K562 (cell line): ENCODE data around the gene ABHD16A. TPM values are rescaled to one million over a fixed set of nuclear protein-coding genes. Genes with fewer than 3 reads are reported as not detected.

Experiments used
- ERF ChIP-seq: fragments of 450-650 bp; formaldehyde crosslinking; IDR thresholded peaks from 2 replicates; pipeline ENCODE4 v1.4.0; 2020; ENCODE audit warnings: mild to moderate bottlenecking, mixed read lengths
- KAT2B ChIP-seq: IDR thresholded peaks from one replicate; pipeline ENCODE4 v1.6.1; 2012; ENCODE audit warnings: low read depth, mild to moderate bottlenecking, control low read depth, inconsistent platforms, low read length, moderate library complexity
- MBD2 ChIP-seq: sonication (generic); IDR thresholded peaks from 2 replicates; pipeline ENCODE4 v1.6.1; 2016; ENCODE audit warnings: low read depth, borderline replicate concordance
- MCM5 ChIP-seq: fragments of 450-650 bp; IDR thresholded peaks from 2 replicates; pipeline ENCODE4 v1.6.1; 2016; ENCODE audit warnings: low read depth
- PCBP2 ChIP-seq: fragments of 200-400 bp; formaldehyde crosslinking; IDR thresholded peaks from 2 replicates; pipeline ENCODE4 v1.6.1; 2018; ENCODE audit warnings: low read length, low read depth, mild to moderate bottlenecking, moderate library complexity; ENCODE audit not compliant: poor library complexity, severe bottlenecking
- PHB2 ChIP-seq: fragments of 450-650 bp; IDR thresholded peaks from 2 replicates; pipeline ENCODE4 v1.6.1; 2017; ENCODE audit warnings: low read depth
- POU5F1 ChIP-seq: fragments of 150-350 bp; IDR thresholded peaks from 2 replicates; pipeline ENCODE4 v1.6.1; 2014; ENCODE audit warnings: borderline replicate concordance, low read length, low read depth, mild to moderate bottlenecking; ENCODE audit not compliant: partially characterized antibody
- RUNX1 ChIP-seq: sonication (generic); IDR thresholded peaks from 2 replicates; pipeline ENCODE4 v1.6.1; 2016; ENCODE audit warnings: antibody characterized with exemption, low read depth
- SMARCA5 ChIP-seq: fragments of 450-650 bp; IDR thresholded peaks from 2 replicates; pipeline ENCODE4 v1.6.1; 2016
- SP2 ChIP-seq: IDR thresholded peaks from 2 replicates; pipeline ENCODE4 v1.6.1; 2011; ENCODE audit warnings: mild to moderate bottlenecking, low read depth, low read length, moderate library complexity; ENCODE audit not compliant: poor library complexity, severe bottlenecking; ENCODE audit errors: extremely low read depth
- SRSF7 ChIP-seq: fragments of 200-400 bp; formaldehyde crosslinking; optimal IDR thresholded peaks from 2 replicates; pipeline ENCODE3; 2017; ENCODE audit warnings: mild to moderate bottlenecking, low read depth, low read length
- ZBED1 ChIP-seq: IDR thresholded peaks from 2 replicates; pipeline ENCODE4 v1.6.1; 2014
- ZBTB5 ChIP-seq: fragments of 450-650 bp; IDR thresholded peaks from 2 replicates; pipeline ENCODE4 v1.6.1; 2017; ENCODE audit warnings: antibody characterized with exemption
- ZBTB9 ChIP-seq: fragments of 450-650 bp; formaldehyde crosslinking; IDR thresholded peaks from 2 replicates; pipeline ENCODE4 v1.4.0; 2020; ENCODE audit warnings: mild to moderate bottlenecking, moderate library complexity
- ZC3H8 ChIP-seq: fragments of 450-650 bp; IDR thresholded peaks from 2 replicates; pipeline ENCODE4 v1.6.1; 2017
- ZNF12 ChIP-seq: sonication (generic); formaldehyde crosslinking; IDR thresholded peaks from 2 replicates; pipeline ENCODE4 v1.4.0; 2020; ENCODE audit warnings: mild to moderate bottlenecking, missing genetic modification reagents
- ZNF696 ChIP-seq: fragments of 250-450 bp; sonication (Bioruptor Pico); conservative IDR thresholded peaks from 2 replicates; pipeline ENCODE4 v1.4.0; 2020; ENCODE audit warnings: mild to moderate bottlenecking, moderate library complexity
- polyA plus RNA-seq, 8 experiments: library from polyadenylated mRNA; depleted of rRNA in 4 of 8; stranded (reverse) in 5 of 8; unstranded in 3 of 8; fragments of >200 nt; fragmentation: Nextera tagmentation in 2 of 8; fragmentation: Illumina TruSeq in 1 of 8; extraction: Ambion mirVana in 2 of 8; extraction: Trizol in 1 of 8; gene quantifications; 2 replicates each; pipeline versions ENCODE4 v1.2.1 to v1.2.3, GENCODE V29; 2011 to 2014; ENCODE audit warnings: inconsistent platforms in 1 of 8, missing spikeins in 1 of 8
- total RNA-seq, 7 experiments: library from RNA; depleted of rRNA in 6 of 7; stranded (reverse); fragments of >200 nt in 6 of 7; fragmentation: Illumina TruSeq in 2 of 7; extraction: Trizol in 2 of 7; gene quantifications; 2 replicates each; pipeline versions ENCODE4 v1.2.1 to v1.2.3, GENCODE V29; 2011 to 2021; ENCODE audit warnings: low replicate concordance in 1 of 7
- TF ChIP-seq, protein P1 (sequence below): sonication (generic); formaldehyde crosslinking; IDR thresholded peaks from 2 replicates; pipeline ENCODE4 v1.8.0; 2022; ENCODE audit warnings: missing genetic modification reagents, mild to moderate bottlenecking, borderline replicate concordance
- TF ChIP-seq, protein P2 (sequence below): fragments of 450-650 bp; formaldehyde crosslinking; IDR thresholded peaks from 2 replicates; pipeline ENCODE4 v1.4.0; 2020; ENCODE audit warnings: mild to moderate bottlenecking, mixed read lengths
- TF ChIP-seq, protein P3 (sequence below): fragments of 450-650 bp; IDR thresholded peaks from 2 replicates; pipeline ENCODE4 v1.6.1; 2018; ENCODE audit warnings: mild to moderate bottlenecking, low read depth; ENCODE audit not compliant: partially characterized antibody

Gene ABHD16A
- total and polyA plus RNA-seq, 9 of the 15 experiments (the other 6 are each of a cell fraction or from before 2014, with no cell fraction given), result 25.8 to 120 (median 81.6) TPM

GRCh38 chr6:31664790-31665500, 38.2 kb downstream of the ABHD16A start, which contains the start of gene GPANK1 (continued):
- TF ChIP-seq MBD2, result no peak
- TF ChIP-seq ZBTB5, result no peak
- TF ChIP-seq, protein P1, sequence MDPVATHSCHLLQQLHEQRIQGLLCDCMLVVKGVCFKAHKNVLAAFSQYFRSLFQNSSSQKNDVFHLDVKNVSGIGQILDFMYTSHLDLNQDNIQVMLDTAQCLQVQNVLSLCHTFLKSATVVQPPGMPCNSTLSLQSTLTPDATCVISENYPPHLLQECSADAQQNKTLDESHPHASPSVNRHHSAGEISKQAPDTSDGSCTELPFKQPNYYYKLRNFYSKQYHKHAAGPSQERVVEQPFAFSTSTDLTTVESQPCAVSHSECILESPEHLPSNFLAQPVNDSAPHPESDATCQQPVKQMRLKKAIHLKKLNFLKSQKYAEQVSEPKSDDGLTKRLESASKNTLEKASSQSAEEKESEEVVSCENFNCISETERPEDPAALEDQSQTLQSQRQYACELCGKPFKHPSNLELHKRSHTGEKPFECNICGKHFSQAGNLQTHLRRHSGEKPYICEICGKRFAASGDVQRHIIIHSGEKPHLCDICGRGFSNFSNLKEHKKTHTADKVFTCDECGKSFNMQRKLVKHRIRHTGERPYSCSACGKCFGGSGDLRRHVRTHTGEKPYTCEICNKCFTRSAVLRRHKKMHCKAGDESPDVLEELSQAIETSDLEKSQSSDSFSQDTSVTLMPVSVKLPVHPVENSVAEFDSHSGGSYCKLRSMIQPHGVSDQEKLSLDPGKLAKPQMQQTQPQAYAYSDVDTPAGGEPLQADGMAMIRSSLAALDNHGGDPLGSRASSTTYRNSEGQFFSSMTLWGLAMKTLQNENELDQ, result peak; percentile 96
- TF ChIP-seq, protein P2, sequence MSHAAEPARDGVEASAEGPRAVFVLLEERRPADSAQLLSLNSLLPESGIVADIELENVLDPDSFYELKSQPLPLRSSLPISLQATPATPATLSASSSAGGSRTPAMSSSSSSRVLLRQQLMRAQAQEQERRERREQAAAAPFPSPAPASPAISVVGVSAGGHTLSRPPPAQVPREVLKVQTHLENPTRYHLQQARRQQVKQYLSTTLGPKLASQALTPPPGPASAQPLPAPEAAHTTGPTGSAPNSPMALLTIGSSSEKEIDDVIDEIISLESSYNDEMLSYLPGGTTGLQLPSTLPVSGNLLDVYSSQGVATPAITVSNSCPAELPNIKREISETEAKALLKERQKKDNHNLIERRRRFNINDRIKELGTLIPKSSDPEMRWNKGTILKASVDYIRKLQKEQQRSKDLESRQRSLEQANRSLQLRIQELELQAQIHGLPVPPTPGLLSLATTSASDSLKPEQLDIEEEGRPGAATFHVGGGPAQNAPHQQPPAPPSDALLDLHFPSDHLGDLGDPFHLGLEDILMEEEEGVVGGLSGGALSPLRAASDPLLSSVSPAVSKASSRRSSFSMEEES (CRISPR knock-in tag), result no peak
- TF ChIP-seq ZBTB9 (CRISPR knock-in tag), result peak; percentile 74; the same call in 1 of the 2 replicates
- peak; percentile 40 for TF ChIP-seq ERF (CRISPR knock-in tag)
- TF ChIP-seq POU5F1, result peak; percentile 36
- TF ChIP-seq, protein P3, sequence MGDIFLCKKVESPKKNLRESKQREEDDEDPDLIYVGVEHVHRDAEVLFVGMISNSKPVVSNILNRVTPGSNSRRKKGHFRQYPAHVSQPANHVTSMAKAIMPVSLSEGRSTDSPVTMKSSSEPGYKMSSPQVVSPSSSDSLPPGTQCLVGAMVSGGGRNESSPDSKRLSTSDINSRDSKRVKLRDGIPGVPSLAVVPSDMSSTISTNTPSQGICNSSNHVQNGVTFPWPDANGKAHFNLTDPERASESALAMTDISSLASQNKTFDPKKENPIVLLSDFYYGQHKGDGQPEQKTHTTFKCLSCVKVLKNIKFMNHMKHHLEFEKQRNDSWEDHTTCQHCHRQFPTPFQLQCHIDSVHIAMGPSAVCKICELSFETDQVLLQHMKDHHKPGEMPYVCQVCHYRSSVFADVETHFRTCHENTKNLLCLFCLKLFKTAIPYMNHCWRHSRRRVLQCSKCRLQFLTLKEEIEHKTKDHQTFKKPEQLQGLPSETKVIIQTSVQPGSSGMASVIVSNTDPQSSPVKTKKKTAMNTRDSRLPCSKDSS, result no peak
- TF ChIP-seq RUNX1, result peak; percentile 63
- TF ChIP-seq ZC3H8, result peak; percentile 85
- no peak for TF ChIP-seq MCM5
- no peak; the same call in 1 of the 2 replicates for TF ChIP-seq ZBED1
- TF ChIP-seq SRSF7, result no peak
- TF ChIP-seq SMARCA5, result peak; percentile 73; the same call in 1 of the 2 replicates
- no peak for TF ChIP-seq SP2
- no peak for TF ChIP-seq KAT2B
- TF ChIP-seq ZNF12 (CRISPR knock-in tag), result peak; percentile 90
- no peak for TF ChIP-seq PCBP2
- 0 out of 2 replicates have a peak, but pooled peaks have one; percentile 63 for TF ChIP-seq ZNF696 (CRISPR knock-in tag)
- TF ChIP-seq PHB2, result no peak
